GM20431 (cell line): Measurements from ENCODE around the gene LRRC18.

ENCODE experiments used
- in situ Hi-C: fragments of 300-500 bp; cut with MseI, MboI; formaldehyde crosslinking; loops from one replicate; pipeline ENCODE4 v1.15.0; 2020; ENCODE audit warnings: low sequenced_read_pairs; ENCODE audit not compliant: unreplicated experiment

Gene LRRC18

GRCh38 chr10:48939790-48940325, at the start of gene LRRC18:
Gene LRRC18, minus strand, starts transcription at chr10:48939840. Its CDS starts 25,685 bp downstream, at chr10:48914155.
- in situ Hi-C loops: no loop called here

- in situ Hi-C loops: loop anchor here (10.0 to 25.0 kb wide), 2 partner anchors 177 to 529 kb away; no protein-coding TSS in a partner anchor
These were observed 46.0 kb upstream of the LRRC18 start for GRCh38 chr10:48985621-48986158.

GRCh38 chr10:48983648-48984351, 44.2 kb upstream of the LRRC18 start:
- in situ Hi-C loops: loop anchor here (10.0 to 25.0 kb wide), 2 partner anchors 179 to 531 kb away; no protein-coding TSS in a partner anchor

- in situ Hi-C loops: loop anchor here (10.0 to 25.0 kb wide), 2 partner anchors 180 to 532 kb away; no protein-coding TSS in a partner anchor
These were observed 42.9 kb upstream of the LRRC18 start for GRCh38 chr10:48982584-48982983.

- in situ Hi-C loops: loop anchor here (10.0 to 25.0 kb wide), 2 partner anchors 181 to 533 kb away; no protein-coding TSS in a partner anchor
These were observed 41.8 kb upstream of the LRRC18 start for GRCh38 chr10:48981310-48981907.

- in situ Hi-C loops: loop anchor here (25.0 kb wide), 1 partner anchor 184 kb away; no protein-coding TSS in a partner anchor
These were observed 38.7 kb upstream of the LRRC18 start for GRCh38 chr10:48978318-48978717.

GRCh38 chr10:48976196-48976595, 36.6 kb upstream of the LRRC18 start:
- in situ Hi-C loops: loop anchor here (25.0 kb wide), 1 partner anchor 186 kb away; no protein-coding TSS in a partner anchor

- in situ Hi-C loops: loop anchor here (25.0 kb wide), 1 partner anchor 188 kb away; no protein-coding TSS in a partner anchor
These were observed 35.0 kb upstream of the LRRC18 start for GRCh38 chr10:48974510-48975156.

GRCh38 chr10:48973065-48973464, 33.4 kb upstream of the LRRC18 start:
- in situ Hi-C loops: no loop called here

- in situ Hi-C loops: no loop called here
These were observed 31.0 kb upstream of the LRRC18 start for GRCh38 chr10:48970654-48971053.

- in situ Hi-C loops: no loop called here
These were observed 30.4 kb upstream of the LRRC18 start for GRCh38 chr10:48970046-48970445.

- in situ Hi-C loops: no loop called here
These were observed 28.4 kb upstream of the LRRC18 start for GRCh38 chr10:48968036-48968435.

GRCh38 chr10:48965460-48965859, 25.8 kb upstream of the LRRC18 start:
- in situ Hi-C loops: no loop called here

GRCh38 chr10:48964038-48964437, 24.4 kb upstream of the LRRC18 start:
- in situ Hi-C loops: no loop called here

GRCh38 chr10:48958598-48959190, 19.1 kb upstream of the LRRC18 start:
- in situ Hi-C loops: no loop called here

GRCh38 chr10:48957361-48958151, 17.9 kb upstream of the LRRC18 start:
- in situ Hi-C loops: no loop called here

GRCh38 chr10:48951707-48952106, 12.1 kb upstream of the LRRC18 start:
- in situ Hi-C loops: no loop called here

- in situ Hi-C loops: no loop called here
These were observed 8.9 kb upstream of the LRRC18 start for GRCh38 chr10:48948470-48949037.
